IMR-90 (cell line): Measurements from ENCODE around the gene ENPP7. TPM values are rescaled to one million over a fixed set of nuclear protein-coding genes. Genes with fewer than 3 reads are reported as not detected.

ENCODE experiments used
- ATAC-seq: fragments of 200-7000 bp; cut with Tn5 transposase; 2 replicates; pipeline ENCODE4 v1.9.1; 2020; ENCODE audit warnings: low read depth, mild to moderate bottlenecking, moderate library complexity
- BruUV-seq: library from RNA; stranded (reverse); fragments of 400-500 nt; replicated peaks from 2 replicates; lab custom pipeline; 2021; lab: Mats Ljungman, UMichigan
- CTCF ChIA-PET: fragments of 300-600 bp; formaldehyde crosslinking; extraction: SDS; loops from one replicate; lab custom pipeline; 2021; ENCODE audit warnings: antibody characterized with exemption; lab: Yijun Ruan, JAX
- POLR2A ChIA-PET: fragments of 300-600 bp; sonication (Branson Sonifier 250); formaldehyde crosslinking; loops from one replicate; lab custom pipeline; 2022; ENCODE audit warnings: antibody characterized with exemption; ENCODE audit not compliant: unreplicated experiment; lab: Charles Lee
- DNase-seq: peaks from one replicate; pipeline ENCODE4 v3.0.0; 2013
- H2AFZ ChIP-seq: replicated peaks from 2 replicates; pipeline ENCODE3; 2013; ENCODE audit warnings: low read length, mild to moderate bottlenecking; ENCODE audit not compliant: poor library complexity
- H2AK5ac ChIP-seq: 2 replicates; pipeline ENCODE4 v1.6.1; 2013; ENCODE audit warnings: low read depth, low read length, inconsistent platforms
- H2AK9ac ChIP-seq: replicated peaks from 2 replicates; pipeline ENCODE3; 2013; ENCODE audit warnings: mild to moderate bottlenecking, low read depth, low read length, moderate library complexity; ENCODE audit not compliant: poor library complexity
- H2BK120ac ChIP-seq: 2 replicates; pipeline ENCODE4 v1.6.1; 2013; ENCODE audit warnings: low read depth, low read length, inconsistent platforms
- H2BK15ac ChIP-seq: 3 replicates; pipeline ENCODE4 v1.6.1; 2013; ENCODE audit warnings: low read depth, low read length, inconsistent platforms
- H2BK20ac ChIP-seq: 2 replicates; pipeline ENCODE4 v1.6.1; 2013; ENCODE audit warnings: low read depth, mild to moderate bottlenecking, inconsistent platforms, low read length, moderate library complexity
- H2BK5ac ChIP-seq: 2 replicates; pipeline ENCODE4 v1.6.1; 2013; ENCODE audit warnings: mild to moderate bottlenecking, low read depth, low read length, inconsistent platforms; ENCODE audit not compliant: poor library complexity, severe bottlenecking
- H3K14ac ChIP-seq: replicated peaks from 2 replicates; pipeline ENCODE4 v1.6.1; 2013; ENCODE audit warnings: low read depth, low read length, inconsistent platforms
- H3K18ac ChIP-seq: 2 replicates; pipeline ENCODE4 v1.6.1; 2013; ENCODE audit warnings: low read depth, low read length, control low read depth
- H3K23ac ChIP-seq: 2 replicates; pipeline ENCODE4 v1.6.1; 2013; ENCODE audit warnings: low read depth, low read length, inconsistent platforms
- H3K27ac ChIP-seq: 2 replicates; pipeline ENCODE4 v1.5.1; 2013; ENCODE audit warnings: mild to moderate bottlenecking, control low read depth, low read length; ENCODE audit not compliant: insufficient read depth
- H3K27me3 ChIP-seq: 2 replicates; pipeline ENCODE4 v1.6.1; 2013; ENCODE audit warnings: low read length; ENCODE audit not compliant: control insufficient read depth, insufficient read depth
- H3K36me3 ChIP-seq: 2 replicates; pipeline ENCODE4 v1.6.1; 2013; ENCODE audit warnings: low read length, mixed read lengths; ENCODE audit not compliant: control insufficient read depth, insufficient read depth
- H3K4ac ChIP-seq: 2 replicates; pipeline ENCODE4 v1.6.1; 2013; ENCODE audit warnings: low read depth, low read length, inconsistent platforms
- H3K4me1 ChIP-seq: 2 replicates; pipeline ENCODE4 v1.6.1; 2013; ENCODE audit warnings: low read length, mixed read lengths; ENCODE audit not compliant: control insufficient read depth, insufficient read depth
- H3K4me2 ChIP-seq: 2 replicates; pipeline ENCODE4 v1.6.1; 2013; ENCODE audit warnings: low read depth, mild to moderate bottlenecking, control low read depth, low read length, moderate library complexity
- H3K4me3 ChIP-seq: 2 replicates; pipeline ENCODE4 v1.5.1; 2013; ENCODE audit warnings: low read depth, mild to moderate bottlenecking, control low read depth, low read length, moderate library complexity; ENCODE audit not compliant: insufficient read depth
- H3K56ac ChIP-seq: 2 replicates; pipeline ENCODE4 v1.6.1; 2013; ENCODE audit warnings: low read length, inconsistent platforms; ENCODE audit not compliant: insufficient read depth; ENCODE audit errors: extremely low read depth
- H3K79me1 ChIP-seq, 2 experiments: 2 replicates each; pipeline ENCODE4 v1.6.1; 2013; ENCODE audit warnings: low read length in 2 of 2, inconsistent platforms in 1 of 2, low read depth in 1 of 2
- H3K9ac ChIP-seq: 2 replicates; pipeline ENCODE4 v1.6.1; 2013; ENCODE audit warnings: low read depth, low read length, control low read depth
- H3K9me1 ChIP-seq: 2 replicates; pipeline ENCODE4 v1.6.1; 2013; ENCODE audit warnings: low read length, inconsistent platforms; ENCODE audit not compliant: insufficient read depth
- H3K9me3 ChIP-seq: 2 replicates; pipeline ENCODE4 v1.6.1; 2013; ENCODE audit warnings: low read length; ENCODE audit not compliant: control insufficient read depth, insufficient read depth
- H4K20me1 ChIP-seq: 2 replicates; pipeline ENCODE4 v1.6.1; 2013; ENCODE audit warnings: low read length, inconsistent platforms; ENCODE audit not compliant: insufficient read depth
- H4K5ac ChIP-seq: 2 replicates; pipeline ENCODE4 v1.6.1; 2013; ENCODE audit warnings: mild to moderate bottlenecking, low read depth, low read length, control low read depth
- H4K8ac ChIP-seq, 2 experiments: 2 replicates each; pipeline ENCODE4 v1.6.1; 2013; ENCODE audit warnings: low read depth in 2 of 2, low read length in 2 of 2, control low read depth in 1 of 2, inconsistent platforms in 1 of 2
- H4K91ac ChIP-seq: 2 replicates; pipeline ENCODE4 v1.6.1; 2013; ENCODE audit warnings: low read depth, low read length, inconsistent platforms; ENCODE audit not compliant: insufficient read depth
- BHLHE40 ChIP-seq: fragments of 150-350 bp; IDR thresholded peaks from 2 replicates; pipeline ENCODE4 v1.6.1; 2016; ENCODE audit warnings: mild to moderate bottlenecking, low read depth, low read length
- CEBPB ChIP-seq: IDR thresholded peaks from 2 replicates; pipeline ENCODE4 v1.6.1; 2012; ENCODE audit warnings: low read depth, low read length, improper control_type of control experiment
- CHD1 ChIP-seq: IDR thresholded peaks from 2 replicates; pipeline ENCODE4 v1.6.1; 2012; ENCODE audit warnings: low read depth, low read length, improper control_type of control experiment
- CTCF ChIP-seq: conservative IDR thresholded peaks from 2 replicates; pipeline ENCODE4 v1.5.1; 2012; ENCODE audit warnings: mild to moderate bottlenecking, low read depth, low read length, improper control_type of control experiment
- ELK1 ChIP-seq: fragments of 150-350 bp; IDR thresholded peaks from 2 replicates; pipeline ENCODE4 v1.6.1; 2016; ENCODE audit warnings: low read depth, mild to moderate bottlenecking, low read length, moderate library complexity, borderline replicate concordance
- FOS ChIP-seq: fragments of 150-350 bp; IDR thresholded peaks from 2 replicates; pipeline ENCODE4 v1.6.1; 2016; ENCODE audit warnings: low read depth, low read length
- MAFK ChIP-seq: IDR thresholded peaks from 2 replicates; pipeline ENCODE4 v1.6.1; 2012; ENCODE audit warnings: low read depth, low read length, improper control_type of control experiment
- MAZ ChIP-seq: IDR thresholded peaks from 2 replicates; pipeline ENCODE4 v1.6.1; 2012; ENCODE audit warnings: low read depth, mild to moderate bottlenecking, low read length, improper control_type of control experiment, moderate library complexity, borderline replicate concordance
- MXI1 ChIP-seq: IDR thresholded peaks from 2 replicates; pipeline ENCODE4 v1.6.1; 2012; ENCODE audit warnings: low read depth, mild to moderate bottlenecking, low read length, moderate library complexity, borderline replicate concordance
- NFE2L2 ChIP-seq: fragments of 150-350 bp; IDR thresholded peaks from 2 replicates; pipeline ENCODE4 v1.6.1; 2016; ENCODE audit warnings: low read depth, mild to moderate bottlenecking, low read length
- POLR2A ChIP-seq: IDR thresholded peaks from 2 replicates; pipeline ENCODE4 v1.6.1; 2012; ENCODE audit warnings: mild to moderate bottlenecking, low read depth, low read length
- RAD21 ChIP-seq: IDR thresholded peaks from 2 replicates; pipeline ENCODE4 v1.6.1; 2012; ENCODE audit warnings: low read length, improper control_type of control experiment
- RCOR1 ChIP-seq: IDR thresholded peaks from 2 replicates; pipeline ENCODE4 v1.6.1; 2012; ENCODE audit warnings: mild to moderate bottlenecking, low read length, improper control_type of control experiment; ENCODE audit not compliant: insufficient replicate concordance
- RFX5 ChIP-seq: IDR thresholded peaks from 2 replicates; pipeline ENCODE4 v1.8.0; 2012; ENCODE audit warnings: low read depth, mild to moderate bottlenecking, low read length, moderate library complexity
- SMC3 ChIP-seq: fragments of 150-350 bp; IDR thresholded peaks from 2 replicates; pipeline ENCODE4 v1.6.1; 2016; ENCODE audit warnings: low read depth, mild to moderate bottlenecking, antibody characterized with exemption, low read length, moderate library complexity
- USF2 ChIP-seq: fragments of 150-350 bp; IDR thresholded peaks from 2 replicates; pipeline ENCODE4 v1.6.1; 2017; ENCODE audit warnings: mild to moderate bottlenecking, antibody characterized with exemption, low read length, low read depth
- WGBS, 2 experiments: methylation state at CpG; one replicate each; pipeline versions ENCODE4 v1.1.5 to v1.1.7; 2013; ENCODE audit warnings: missing lambda C conversion rate in 2 of 2; ENCODE audit not compliant: insufficient read length in 1 of 2; ENCODE audit errors: extremely low coverage in 2 of 2; 5-methylcytosine and 5-hydroxymethylcytosine counted together
- dilution Hi-C: fragments of 300-500 bp; cut with HindIII; formaldehyde crosslinking; loops from one replicate; pipeline ENCODE4 v1.14.3; 2018; ENCODE audit warnings: low sequenced_read_pairs; ENCODE audit not compliant: unreplicated experiment
- in situ Hi-C: fragments of 300-500 bp; cut with MboI; formaldehyde crosslinking; loops from 3 replicates; pipeline ENCODE4 v1.14.3; 2019; ENCODE audit warnings: low sequenced_read_pairs, inconsistent platforms, mixed read lengths
- intact Hi-C: fragments of 100-400 bp; cut with micrococcal nuclease; formaldehyde crosslinking; loops from 2 replicates; pipeline ENCODE4 v1.10.0; 2022
- polyA plus RNA-seq, 3 experiments: library from polyadenylated mRNA; depleted of rRNA; stranded (reverse); fragments of >200 nt; gene quantifications; 2 replicates each; pipeline ENCODE4 v1.2.3, GENCODE V29; 2012; ENCODE audit warnings: low replicate concordance in 1 of 3
- total RNA-seq: library from RNA; depleted of rRNA; stranded (reverse); fragments of >200 nt; gene quantifications from 2 replicates; pipeline ENCODE4 v1.2.3, GENCODE V29; 2012

ENPP7 gene
- total and polyA plus RNA-seq, 2 of the 4 experiments (the other 2 are of a cell fraction) = not detected

- Histone ChIP-seq H3K23ac (no peak overlapping the region), H4K91ac (no peak overlapping the region), H2BK5ac (no peak overlapping the region), H3K56ac (no peak overlapping the region), H3K4ac (no peak overlapping the region), H2BK15ac (no peak overlapping the region), H3K4me1 (peaks cover 3% of the 10 kb centered on the region; the same call in 1 of the 2 replicates), H2BK20ac (no peak overlapping the region), H3K14ac (no peak overlapping the region), H2BK120ac (no peak overlapping the region), H2AFZ (no peak overlapping the region), H3K4me3 (no peak overlapping the region), H3K27me3 (peaks cover 53% of the 10 kb centered on the region), H3K9me1 (no peaks in the 10 kb centered on the region), H3K9ac (no peak overlapping the region), H3K18ac (no peak overlapping the region), H2AK9ac (no peak overlapping the region), H4K8ac (no peak overlapping the region), H3K9me3 (0 out of 2 replicates have a peak, but pooled peaks cover 3% of the 10 kb centered on the region), H3K4me2 (no peak overlapping the region), H4K5ac (no peak overlapping the region), H4K20me1 (peaks cover 3% of the 10 kb centered on the region; the same call in 1 of the 2 replicates), H3K27ac (no peak overlapping the region), H3K36me3 (no peaks in the 10 kb centered on the region), H3K79me1 (no peaks in the 10 kb centered on the region; a peak in 1 of 4 replicates), H2AK5ac (no peak overlapping the region)
- TF ChIP-seq RFX5 = no peak
- no peak for TF ChIP-seq USF2
- TF ChIP-seq MXI1 = no peak
- no peak for TF ChIP-seq BHLHE40
- no peak for TF ChIP-seq MAZ
- TF ChIP-seq POLR2A = no peak
- no peak for TF ChIP-seq FOS
- no peak for TF ChIP-seq SMC3
- no peak for TF ChIP-seq ELK1
- no peak for TF ChIP-seq MAFK
- TF ChIP-seq CEBPB = no peak
- no peak for TF ChIP-seq CTCF
- no peak for TF ChIP-seq RAD21
- no peak for TF ChIP-seq CHD1
- TF ChIP-seq RCOR1 = no peak
- TF ChIP-seq NFE2L2 = no peak
- intact Hi-C loops = no loop called here
- no CpG with 5 or more reads among the region's 8 CpGs for WGBS, 2 experiments
- CTCF ChIA-PET = no interaction called here
- dilution Hi-C loops = no loop called here
- ATAC-seq (no peak), DNase-seq (no peak)
- in situ Hi-C loops = no loop called here
- POLR2A ChIA-PET = no interaction called here
- no TSS peak for BruUV-seq
These were observed 43.8 kb downstream of the ENPP7 start for GRCh38 chr17:79774561-79774975.
